HPDE6-E6E7 (cell line): ENCODE measurements around the gene TRIM8.

Source experiments
- DNase-seq: peaks from one replicate; pipeline ENCODE4 v3.0.0; 2011; ENCODE audit warnings: missing footprints; ENCODE audit errors: extremely low spot score

TRIM8 gene

DNA sequence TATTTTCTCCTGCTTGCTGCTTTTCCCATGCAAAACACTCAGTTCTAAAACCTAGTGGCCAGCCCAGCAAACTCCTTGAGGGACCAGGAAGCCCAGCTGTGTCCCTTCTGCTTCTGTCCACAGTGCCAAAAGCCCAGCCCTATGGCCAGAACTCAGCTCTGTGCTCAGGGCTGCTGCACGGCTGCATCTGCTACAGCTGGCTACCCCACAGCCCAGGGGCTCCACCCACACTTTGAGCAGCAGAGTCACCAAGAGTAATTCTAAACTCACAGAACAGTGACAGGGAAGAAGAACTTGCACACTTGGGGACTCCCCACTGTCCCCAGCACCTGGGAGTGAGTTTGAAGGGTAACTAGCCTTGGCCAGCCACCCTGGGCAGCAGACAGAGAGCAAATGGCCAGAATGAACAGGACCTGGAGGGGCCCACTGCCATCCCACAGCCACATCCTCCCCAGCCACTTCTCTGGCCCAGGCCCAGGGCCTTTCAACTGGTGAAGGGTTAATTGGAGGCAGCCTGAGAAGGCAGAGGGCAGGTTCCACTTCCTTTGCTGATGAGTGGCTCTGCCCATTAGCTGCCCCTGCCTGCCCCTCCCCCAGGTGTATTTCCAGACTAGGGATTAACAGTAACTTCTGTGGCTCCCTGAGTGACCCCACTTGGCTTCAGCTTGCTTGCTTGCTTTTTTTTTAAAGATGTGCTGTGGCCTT is 28.1 kb upstream of the TRIM8 start:
- DNase-seq, result no peak

- no peak for DNase-seq
Observed at GRCh38 chr10:102617041-102617440, 27.2 kb upstream of the TRIM8 start.

- no peak for DNase-seq
Observed at GRCh38 chr10:102617816-102618215, 26.5 kb upstream of the TRIM8 start.

GRCh38 chr10:102619281-102619981 is 24.8 kb upstream of the TRIM8 start:
- no peak for DNase-seq

DNA sequence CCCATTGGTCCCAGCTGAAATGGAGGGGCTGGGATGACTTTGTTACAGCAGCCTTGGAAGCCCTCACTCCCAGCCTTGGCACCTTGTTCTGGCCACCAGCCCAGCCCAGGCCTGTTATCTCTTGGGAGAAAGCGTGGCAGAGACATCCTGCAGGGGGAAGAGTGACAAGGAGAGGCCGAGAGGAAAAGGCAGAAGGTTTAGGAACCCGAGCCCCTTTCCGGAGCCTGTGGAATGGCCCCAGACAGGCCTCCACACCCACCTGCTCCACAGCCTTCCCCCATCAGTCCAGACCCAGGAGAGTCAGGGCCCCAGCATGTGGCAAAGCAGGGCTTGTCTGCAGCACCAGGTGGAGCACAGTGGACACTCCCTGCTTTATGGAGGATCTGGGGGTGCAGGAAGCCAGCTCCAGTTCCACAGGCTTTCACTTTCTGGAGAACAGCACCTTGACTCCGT is 24.1 kb upstream of the TRIM8 start:
- no peak for DNase-seq

GRCh38 chr10:102620591-102621442 is 23.5 kb upstream of the TRIM8 start:
- DNase-seq, result no peak

DNA sequence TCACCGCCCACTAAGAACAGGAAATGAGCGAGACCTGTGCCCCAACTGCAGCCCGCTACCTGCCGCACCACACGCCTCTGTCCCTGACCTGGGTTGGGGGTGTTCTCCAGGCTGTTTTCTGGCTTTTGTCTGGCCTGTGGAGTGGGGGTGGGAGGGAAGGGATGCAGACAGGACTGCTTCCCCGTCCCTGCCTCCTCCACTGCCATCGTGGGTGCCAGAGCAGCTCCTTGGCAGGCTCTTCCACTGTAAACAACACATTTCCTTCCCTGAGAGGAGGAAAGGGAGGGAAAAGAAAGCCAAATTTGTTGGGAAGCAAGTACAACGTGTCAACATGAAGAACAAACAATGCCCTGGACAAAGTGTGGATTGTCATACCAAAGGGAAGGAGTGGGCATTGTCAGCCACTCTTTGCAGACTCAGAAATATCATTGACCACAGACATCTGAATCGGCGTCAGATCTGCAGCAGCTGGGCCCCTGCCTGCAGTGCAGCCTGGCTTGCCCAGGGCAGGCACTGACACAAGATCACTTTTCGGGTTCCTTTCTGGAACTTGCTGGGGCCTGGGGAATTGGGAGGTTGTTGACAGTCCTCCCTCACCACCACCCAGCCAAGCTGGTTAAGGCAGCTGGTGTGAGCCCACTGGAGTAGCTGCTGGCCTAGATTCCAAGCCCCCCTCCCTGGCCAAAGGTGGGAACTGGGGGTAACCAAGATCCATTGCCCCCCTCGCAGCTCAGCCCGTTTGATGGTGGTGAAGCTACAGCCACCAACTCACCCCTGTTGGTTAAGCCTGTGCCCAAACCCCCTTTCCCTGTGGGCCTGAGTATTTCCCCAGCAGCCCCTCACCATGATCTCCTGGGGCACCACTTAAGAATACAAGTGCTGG is 22.6 kb upstream of the TRIM8 start:
- no peak for DNase-seq

GRCh38 chr10:102624094-102624493 is 20.2 kb upstream of the TRIM8 start:
- DNase-seq, result no peak

- DNase-seq, result no peak
Observed at GRCh38 chr10:102624751-102625645, 19.3 kb upstream of the TRIM8 start.

GRCh38 chr10:102626026-102626685 is 18.1 kb upstream of the TRIM8 start:
- DNase-seq, result no peak

DNA sequence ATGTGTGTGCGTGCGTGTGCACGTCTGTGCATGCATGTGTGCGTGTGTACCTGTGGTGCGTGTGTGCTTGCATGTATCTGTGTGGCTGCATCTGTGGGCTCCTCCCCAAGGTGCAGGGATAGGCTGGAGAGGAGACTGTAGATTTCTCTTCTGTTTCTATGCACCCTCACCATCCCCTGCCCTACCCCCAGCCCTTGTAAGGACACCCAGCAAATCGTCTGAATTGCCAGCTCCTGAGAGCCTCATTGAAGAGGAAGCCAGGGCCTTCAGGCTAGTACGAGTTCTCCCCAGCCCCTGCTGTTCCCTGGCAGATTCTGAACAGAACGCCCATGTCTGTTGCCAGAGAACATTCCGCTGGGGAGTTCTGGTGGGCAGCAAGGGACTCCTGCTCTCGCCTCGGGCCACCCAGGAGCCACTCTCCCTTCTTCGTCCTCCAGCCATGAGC is 17.0 kb upstream of the TRIM8 start:
- no peak for DNase-seq

GRCh38 chr10:102627736-102628293 is 16.5 kb upstream of the TRIM8 start:
- DNase-seq, result no peak

DNA sequence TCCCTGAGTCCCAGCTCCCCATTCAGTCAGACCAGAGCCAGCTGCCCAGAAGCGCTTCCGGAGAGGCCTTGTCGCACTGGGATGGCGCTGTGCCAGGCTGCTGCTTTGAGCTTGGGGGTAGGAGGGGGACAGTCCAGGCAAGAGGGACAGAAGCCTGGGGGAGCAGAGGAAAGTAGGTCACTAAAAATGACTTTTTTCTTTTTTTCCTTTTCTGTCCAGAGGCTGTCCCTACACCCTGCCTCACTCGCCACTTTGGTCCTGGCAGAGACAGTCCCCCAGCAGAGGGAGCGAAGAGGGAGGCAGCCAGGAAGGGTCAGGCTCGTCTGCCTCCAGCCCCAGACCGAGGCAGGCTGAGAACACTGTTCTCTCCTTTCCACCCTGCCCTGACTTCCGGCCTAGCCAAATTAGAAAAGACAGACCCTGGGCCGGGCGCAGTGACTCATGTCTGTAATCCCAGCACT is 15.8 kb upstream of the TRIM8 start:
- DNase-seq, result no peak

- peak; percentile 54 for DNase-seq
Observed at GRCh38 chr10:102629661-102630614, 14.3 kb upstream of the TRIM8 start.

DNA sequence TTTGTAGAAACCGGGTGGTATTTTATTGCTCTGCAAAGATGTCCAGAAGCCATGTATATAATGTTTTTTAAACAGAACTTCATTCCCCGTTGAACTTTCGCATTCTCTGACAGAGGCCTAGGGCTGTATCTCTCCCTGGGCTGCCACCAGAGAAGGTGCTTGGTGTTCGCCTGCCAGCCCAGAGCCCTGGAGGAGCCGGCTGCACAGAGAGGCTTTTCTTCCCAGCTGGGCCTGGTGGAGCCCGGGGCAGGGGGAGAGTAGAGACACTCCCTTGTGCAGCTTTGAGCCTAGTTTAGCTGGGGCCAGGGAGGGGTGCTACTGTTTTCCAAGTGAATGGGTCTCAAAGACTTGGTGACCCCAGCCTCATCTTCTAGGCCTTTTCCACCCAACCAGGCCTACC is 13.6 kb upstream of the TRIM8 start:
- DNase-seq, result no peak

DNA sequence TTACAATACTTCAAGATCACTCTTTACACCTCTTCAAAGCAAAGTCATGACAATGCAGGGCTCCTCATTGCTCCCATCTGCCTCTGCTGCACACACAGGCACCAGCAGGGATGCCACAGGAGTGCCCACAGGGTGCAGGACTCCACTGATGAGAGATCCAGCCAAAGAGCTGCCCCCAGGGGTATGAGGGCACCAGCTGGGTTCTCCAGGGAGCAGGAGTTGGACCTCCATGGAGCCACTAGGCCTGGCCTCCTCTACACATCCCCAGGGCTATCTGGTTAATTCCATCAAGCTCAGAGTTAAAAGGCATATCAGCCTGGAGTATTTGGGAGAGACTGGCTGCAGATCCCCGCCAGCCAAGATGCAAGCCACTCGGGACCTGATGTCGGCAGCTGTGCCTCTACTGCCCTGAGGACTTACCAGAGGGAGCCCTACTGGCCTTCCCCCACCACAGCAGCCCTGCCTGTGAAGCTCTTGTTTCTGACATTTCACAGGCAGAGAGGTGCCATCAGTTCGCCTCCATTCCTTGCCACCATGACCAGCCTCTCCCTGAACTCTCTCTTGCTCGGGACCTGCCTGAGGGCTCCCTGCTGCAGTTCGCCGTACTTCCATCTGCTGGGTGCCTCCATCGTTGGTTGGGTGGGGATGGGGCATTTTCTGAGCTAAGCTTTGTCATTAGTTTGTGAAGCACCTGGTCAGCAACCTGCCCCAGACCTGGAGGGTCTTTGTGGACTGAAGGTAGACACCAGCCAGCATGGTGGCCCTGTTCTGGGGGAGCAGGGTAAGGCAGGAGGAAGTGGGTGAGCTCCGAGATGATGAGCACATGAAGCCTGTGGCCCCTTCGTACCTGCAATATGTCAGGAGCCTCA is 12.5 kb upstream of the TRIM8 start:
- DNase-seq, result no peak
